RWPE1 (cell line): ENCODE data around the gene AKR1B15.
"Not testable (repeated sequence)": the region's sequence is repeated elsewhere in the genome, so short reads cannot be mapped to it uniquely, and the experiment has no call there.

ENCODE experiments used
- CTCF ChIA-PET: fragments of 350-600 bp; sonication (Branson Sonifier 250); formaldehyde crosslinking; extraction: SDS; loops from one replicate; lab custom pipeline; 2021; lab: Yijun Ruan, JAX
- POLR2A ChIA-PET: fragments of 400-600 bp; formaldehyde crosslinking; extraction: SDS; loops from one replicate; lab custom pipeline; 2020; ENCODE audit warnings: antibody characterized with exemption; ENCODE audit not compliant: low non-redundant PET; lab: Yijun Ruan, JAX
- DNase-seq: peaks from one replicate; pipeline ENCODE4 v3.0.0; 2012; ENCODE audit warnings: low spot score
- H3K27ac ChIP-seq: fragments of 450-650 bp; 2 replicates; pipeline ENCODE4 v1.5.1; 2017
- TF ChIP-seq, protein P1 (sequence below): fragments of 450-650 bp; conservative IDR thresholded peaks from 2 replicates; pipeline ENCODE4 v1.5.1; 2017; ENCODE audit warnings: low read depth, mild to moderate bottlenecking

The AKR1B15 gene

DNA sequence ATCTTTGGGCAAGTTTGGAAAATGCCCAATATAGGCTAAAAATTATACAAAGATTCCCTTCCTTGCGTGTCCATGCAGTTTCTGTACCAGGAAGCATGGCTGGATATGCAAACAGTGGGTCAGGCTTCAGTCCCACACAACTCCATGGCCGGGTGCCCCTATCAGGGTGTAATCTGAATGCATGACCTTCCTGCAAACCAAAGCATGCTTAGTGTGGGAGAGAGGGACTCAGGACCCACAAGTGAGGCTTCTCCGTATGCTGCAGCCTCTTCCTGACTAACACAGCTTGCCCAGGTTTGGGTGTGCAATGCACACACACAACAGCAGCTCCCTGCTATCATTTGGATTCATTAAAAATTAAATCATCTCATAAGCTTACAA lies 13.0 kb upstream of the AKR1B15 start:
- no peak overlapping the region for H3K27ac ChIP-seq
- TF ChIP-seq, protein P1, sequence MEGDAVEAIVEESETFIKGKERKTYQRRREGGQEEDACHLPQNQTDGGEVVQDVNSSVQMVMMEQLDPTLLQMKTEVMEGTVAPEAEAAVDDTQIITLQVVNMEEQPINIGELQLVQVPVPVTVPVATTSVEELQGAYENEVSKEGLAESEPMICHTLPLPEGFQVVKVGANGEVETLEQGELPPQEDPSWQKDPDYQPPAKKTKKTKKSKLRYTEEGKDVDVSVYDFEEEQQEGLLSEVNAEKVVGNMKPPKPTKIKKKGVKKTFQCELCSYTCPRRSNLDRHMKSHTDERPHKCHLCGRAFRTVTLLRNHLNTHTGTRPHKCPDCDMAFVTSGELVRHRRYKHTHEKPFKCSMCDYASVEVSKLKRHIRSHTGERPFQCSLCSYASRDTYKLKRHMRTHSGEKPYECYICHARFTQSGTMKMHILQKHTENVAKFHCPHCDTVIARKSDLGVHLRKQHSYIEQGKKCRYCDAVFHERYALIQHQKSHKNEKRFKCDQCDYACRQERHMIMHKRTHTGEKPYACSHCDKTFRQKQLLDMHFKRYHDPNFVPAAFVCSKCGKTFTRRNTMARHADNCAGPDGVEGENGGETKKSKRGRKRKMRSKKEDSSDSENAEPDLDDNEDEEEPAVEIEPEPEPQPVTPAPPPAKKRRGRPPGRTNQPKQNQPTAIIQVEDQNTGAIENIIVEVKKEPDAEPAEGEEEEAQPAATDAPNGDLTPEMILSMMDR, result no peak
- POLR2A ChIA-PET, result no interaction called here
- no peak for DNase-seq
- CTCF ChIA-PET, result no interaction called here

DNA sequence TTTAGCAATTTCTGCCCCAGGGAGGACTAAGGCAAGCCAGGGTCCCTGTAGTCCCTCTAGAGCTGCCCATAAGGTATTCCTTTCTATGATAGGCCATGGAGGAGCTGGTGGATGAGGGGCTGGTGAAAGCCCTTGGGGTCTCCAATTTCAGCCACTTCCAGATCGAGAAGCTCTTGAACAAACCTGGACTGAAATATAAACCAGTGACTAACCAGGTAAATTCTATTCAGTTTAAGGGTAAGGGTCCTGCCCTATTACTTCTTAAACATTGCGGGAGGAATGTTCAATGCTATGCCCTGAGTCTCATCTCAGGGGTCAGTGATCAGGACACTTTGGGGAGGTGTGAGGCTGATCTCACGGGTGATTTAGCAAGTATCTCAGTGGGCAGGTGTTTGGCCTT lies 12.4 kb upstream of the AKR1B15 start:
- DNase-seq, H3K27ac ChIP-seq, CTCF ChIA-PET, POLR2A ChIA-PET: not testable (repeated sequence)

DNA sequence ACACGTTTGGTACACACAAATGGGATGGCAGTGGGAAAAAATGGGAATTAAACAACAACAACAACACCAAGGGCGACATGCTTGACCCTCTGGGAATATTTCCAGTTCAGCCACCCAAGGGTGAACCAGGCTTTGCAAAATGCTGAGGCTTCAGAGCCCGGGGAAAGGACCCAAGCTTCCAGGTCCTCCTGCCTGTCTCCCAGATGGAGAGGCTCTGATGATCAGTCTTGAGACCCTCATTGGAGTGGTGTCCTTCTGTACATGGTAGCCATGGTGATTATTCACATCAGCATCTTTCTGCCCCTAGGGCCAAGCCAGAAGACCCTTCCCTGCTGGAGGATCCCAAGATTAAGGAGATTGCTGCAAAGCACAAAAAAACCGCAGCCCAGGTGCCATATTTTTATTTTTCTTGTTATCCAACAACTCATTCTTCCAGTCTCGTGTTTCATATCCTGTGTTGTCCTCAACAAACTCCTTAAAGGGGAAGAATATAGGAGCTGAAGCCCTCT lies 11.6 kb upstream of the AKR1B15 start:
- CTCF ChIA-PET, result interaction anchor here (0.7 kb wide), 1 partner anchor 96 kb away, joined by 3 read pairs; no protein-coding TSS in a partner anchor
- DNase-seq, H3K27ac ChIP-seq, POLR2A ChIA-PET: not testable (repeated sequence)

DNA sequence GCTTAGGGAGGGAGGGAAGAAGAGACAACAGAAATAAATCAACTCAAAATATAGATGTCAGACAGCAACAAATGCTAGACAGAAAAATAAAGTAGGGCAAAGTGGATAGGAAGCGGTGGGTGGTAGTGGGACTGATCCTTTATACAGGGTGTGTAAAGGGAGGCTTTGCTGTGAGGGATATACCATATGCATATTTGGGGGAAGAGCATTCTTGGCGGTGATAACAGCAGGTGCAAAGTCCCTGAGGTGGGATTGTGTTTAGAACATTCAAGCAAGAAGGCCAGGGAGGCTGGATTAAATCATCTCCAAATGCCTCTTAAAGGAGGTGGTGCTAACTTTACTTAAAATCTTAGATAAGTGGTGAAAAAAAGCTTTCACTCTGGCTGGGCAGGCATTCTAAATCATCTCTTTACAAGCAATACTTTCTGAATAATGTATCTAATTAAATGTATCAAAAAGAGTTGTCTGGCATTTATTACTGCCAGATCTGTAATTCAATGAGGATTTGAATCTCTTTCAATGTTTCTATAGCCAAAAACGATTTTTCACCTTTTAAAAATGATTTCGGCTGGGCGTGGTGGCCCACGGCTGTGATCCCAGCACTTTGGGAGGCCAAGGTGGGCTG lies 9.4 kb upstream of the AKR1B15 start:
- DNase-seq, result no peak
- H3K27ac ChIP-seq, result no peak overlapping the region
- TF ChIP-seq, protein P1, result no peak
- ChIA-PET CTCF (no interaction called here), POLR2A (no interaction called here)

DNA sequence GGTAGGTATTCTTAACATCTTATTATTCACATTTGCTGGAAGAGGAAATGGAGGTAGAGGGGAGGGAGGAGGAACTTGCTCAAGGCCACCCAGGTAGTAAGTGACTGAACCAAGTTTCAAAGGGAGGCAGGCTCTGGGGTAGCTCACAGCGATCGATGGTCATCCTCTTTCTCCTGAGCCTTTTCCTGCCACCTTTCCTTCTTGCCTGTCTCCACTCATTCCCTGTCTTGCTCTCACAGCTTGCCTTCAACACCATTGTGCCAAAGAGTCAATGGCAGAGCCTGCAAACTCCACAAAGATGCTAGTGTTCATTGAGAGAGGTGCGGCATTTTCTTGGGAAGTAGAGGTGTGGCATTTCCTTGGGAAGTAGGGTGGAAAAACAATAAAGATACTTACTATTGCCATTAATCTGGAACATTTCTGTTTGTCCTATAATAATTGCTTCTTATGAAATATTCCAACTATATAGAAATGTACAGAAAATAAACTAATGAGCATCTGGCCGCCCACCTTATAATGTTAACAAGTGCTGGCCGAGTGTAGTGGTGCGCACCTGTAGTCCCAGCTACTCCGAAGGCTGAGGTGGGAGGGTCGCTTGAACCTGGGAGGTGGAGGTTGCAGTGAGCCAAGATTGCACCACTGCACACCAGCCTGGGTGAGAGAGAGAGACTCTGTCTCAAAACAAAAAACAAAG lies 7.3 kb upstream of the AKR1B15 start:
- DNase-seq, CTCF ChIA-PET, POLR2A ChIA-PET, H3K27ac ChIP-seq: not testable (repeated sequence)

DNA sequence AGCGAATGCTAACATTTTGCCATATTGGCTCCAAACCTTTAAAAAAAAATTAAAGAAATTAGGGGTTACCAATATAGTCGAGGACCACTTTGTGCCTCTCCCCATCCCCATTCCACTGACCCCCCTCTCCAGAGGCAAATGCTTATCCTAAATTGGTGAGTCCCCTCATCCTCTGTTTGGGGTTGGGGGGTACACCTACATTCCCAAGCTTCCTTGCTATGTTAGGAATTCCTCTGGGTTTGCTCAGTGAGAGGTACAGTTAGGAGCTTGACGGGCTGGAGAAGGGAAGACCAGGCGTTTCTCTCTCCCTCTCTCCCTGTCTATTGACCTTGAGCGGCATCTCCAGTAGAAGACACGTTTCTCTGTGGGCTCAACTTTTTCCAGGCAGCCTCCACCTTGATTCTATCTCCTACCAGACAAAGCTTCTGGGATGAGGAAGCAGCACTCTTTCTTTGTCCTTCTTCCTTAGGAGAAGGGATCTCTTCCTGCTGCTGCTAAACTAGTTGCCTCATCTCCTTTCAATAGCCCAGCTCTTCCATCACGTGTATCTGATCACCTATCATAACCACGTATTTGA lies 6.6 kb upstream of the AKR1B15 start:
- ChIA-PET POLR2A (no interaction called here), CTCF (no interaction called here)
- no peak for DNase-seq
- H3K27ac ChIP-seq, result no peak overlapping the region
- TF ChIP-seq, protein P1, result no peak

DNA sequence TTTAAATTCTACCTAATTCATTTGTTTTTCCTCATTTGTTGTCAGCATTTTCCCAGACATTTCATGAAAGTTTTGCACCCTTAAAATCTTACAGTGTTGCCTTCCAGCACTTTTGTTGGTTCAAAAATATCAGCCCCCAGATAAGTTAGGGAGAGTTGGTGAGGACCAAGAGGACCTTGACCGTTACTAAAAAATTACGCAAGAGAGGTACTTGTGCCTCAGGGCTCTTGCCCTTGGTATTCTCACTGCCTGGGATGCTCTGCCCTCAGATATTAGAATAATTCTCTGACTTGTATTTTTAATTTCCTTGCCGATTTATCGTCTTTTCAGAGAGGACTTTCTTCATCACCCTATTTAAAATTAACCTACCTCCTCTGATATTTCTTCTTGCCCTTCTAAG lies 3.5 kb upstream of the AKR1B15 start:
- TF ChIP-seq, protein P1, result no peak
- DNase-seq, result no peak
- ChIA-PET POLR2A (no interaction called here), CTCF (interaction anchor here (0.6 kb wide), 1 partner anchor 33 kb away, joined by 3 read pairs; no protein-coding TSS in a partner anchor)
- no peak overlapping the region for H3K27ac ChIP-seq

DNA sequence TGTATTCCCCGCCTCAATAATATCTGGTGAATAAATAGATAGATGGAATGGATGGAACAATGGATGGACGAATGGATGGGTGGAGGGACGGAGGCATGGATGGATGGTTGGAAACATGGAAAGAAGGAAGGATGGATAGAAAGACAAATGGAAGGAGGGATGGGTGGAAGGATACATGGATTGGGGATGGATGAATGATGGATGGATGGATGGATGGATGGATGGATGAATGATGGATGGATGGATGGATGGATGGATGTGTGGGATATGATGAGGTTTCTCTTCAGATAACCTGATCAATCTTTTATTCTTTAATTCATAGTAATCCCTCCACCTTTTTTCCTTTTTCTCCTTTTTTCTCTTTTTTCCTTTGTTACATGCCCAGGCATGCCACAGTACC lies 3.0 kb upstream of the AKR1B15 start:
- ChIA-PET CTCF (interaction anchor here (0.6 kb wide), 1 partner anchor 34 kb away, joined by 3 read pairs; no protein-coding TSS in a partner anchor), POLR2A (no interaction called here)
- TF ChIP-seq, protein P1, result no peak
- DNase-seq, result no peak
- no peak overlapping the region for H3K27ac ChIP-seq
